ENCODE measurements around the gene ASTN2.

DNA sequence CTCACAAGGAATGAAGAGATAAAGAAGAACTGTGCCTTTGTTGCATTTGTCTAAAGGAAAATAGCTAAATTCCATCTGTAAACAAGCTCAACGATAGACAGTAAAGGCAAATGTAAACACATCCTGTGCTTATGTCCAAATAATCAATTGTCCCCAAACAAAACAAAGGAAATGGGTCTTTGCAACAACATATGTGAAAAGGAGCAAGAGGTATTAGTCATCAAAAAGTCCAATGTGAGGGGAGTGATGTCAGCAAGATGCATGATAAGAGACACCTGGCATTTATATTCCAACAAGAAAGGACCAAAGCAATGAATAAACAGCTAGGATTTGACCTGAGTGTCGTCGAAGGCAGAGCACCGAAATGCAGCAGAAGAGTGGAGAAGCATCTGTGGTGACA, 209.1 kb downstream of the ASTN2 start:
- TF ChIP-seq EZH2 (IDR thresholded peaks at IDR 0.05; ENCODE audit: insufficient read depth, low read length) (no peak), CTCF (IDR thresholded peaks at IDR 0.05; ENCODE audit: insufficient read depth, low read depth, low read length) (no peak)
